CD4-positive, alpha-beta memory T cell (primary cell): ENCODE data around the gene COL4A2. TPM values are rescaled to one million over a fixed set of nuclear protein-coding genes. Genes with fewer than 3 reads are reported as not detected.

ENCODE experiments used
- CTCF ChIA-PET: fragments of 350-600 bp; sonication (Branson Sonifier 250); formaldehyde crosslinking; loops from one replicate; lab custom pipeline; 2021; ENCODE audit warnings: inconsistent platforms; ENCODE audit not compliant: partially characterized antibody; lab: Charles Lee
- POLR2A ChIA-PET: fragments of 350-600 bp; sonication (Branson Sonifier 250); formaldehyde crosslinking; loops from one replicate; lab custom pipeline; 2021; ENCODE audit not compliant: partially characterized antibody; lab: Charles Lee
- DNase-seq, 5 donors: peaks; one replicate each; pipeline versions ENCODE4 v3.0.0 to v3.0.0-alpha.2; 2020 to 2022; ENCODE audit warnings: mixed read lengths in 1 of 5
- H3K27ac ChIP-seq: one replicate; pipeline ENCODE4 v1.7.0; 2013; ENCODE audit warnings: low read depth, low read length
- H3K27me3 ChIP-seq: 2 replicates; pipeline ENCODE4 v1.7.0; 2013; ENCODE audit warnings: mild to moderate bottlenecking, low read length, moderate library complexity; ENCODE audit not compliant: insufficient read depth
- H3K36me3 ChIP-seq: 2 replicates; pipeline ENCODE4 v1.7.0; 2013; ENCODE audit warnings: mild to moderate bottlenecking, low read length, moderate library complexity; ENCODE audit not compliant: insufficient read depth
- H3K4me1 ChIP-seq: 2 replicates; pipeline ENCODE4 v1.7.0; 2013; ENCODE audit warnings: mild to moderate bottlenecking, low read length, moderate library complexity; ENCODE audit not compliant: insufficient read depth
- H3K4me3 ChIP-seq, 2 donors: one replicate each; pipeline ENCODE4 v1.7.0; 2013; ENCODE audit warnings: low read length in 2 of 2, mild to moderate bottlenecking in 1 of 2
- H3K9me3 ChIP-seq, 2 donors: one replicate each; pipeline ENCODE4 v1.7.0; 2013; ENCODE audit warnings: low read length in 2 of 2, control low read depth in 1 of 2; ENCODE audit not compliant: control insufficient read depth in 1 of 2
- H3K27ac Mint-ChIP-seq, 7 donors: one replicate each; pipeline ENCODE4 v1.8.0; 2020 to 2021; ENCODE audit warnings: mixed read lengths in 7 of 7, mild to moderate bottlenecking in 6 of 7, inconsistent platforms in 3 of 7, moderate library complexity in 3 of 7
- H3K27me3 Mint-ChIP-seq, 2 donors: one replicate each; pipeline ENCODE4 v1.8.0; 2020 to 2021; ENCODE audit warnings: mixed read lengths in 2 of 2
- H3K36me3 Mint-ChIP-seq, 2 donors: one replicate each; pipeline ENCODE4 v1.8.0; 2020 to 2021; ENCODE audit warnings: mixed read lengths in 2 of 2, inconsistent platforms in 1 of 2, mild to moderate bottlenecking in 1 of 2
- H3K4me1 Mint-ChIP-seq, 4 donors: one replicate each; pipeline ENCODE4 v1.8.0; 2020 to 2021; ENCODE audit warnings: mixed read lengths in 4 of 4, mild to moderate bottlenecking in 1 of 4
- H3K4me3 Mint-ChIP-seq, 8 donors: one replicate each; pipeline ENCODE4 v1.8.0; 2020 to 2021; ENCODE audit warnings: mixed read lengths in 8 of 8, mild to moderate bottlenecking in 7 of 8, moderate library complexity in 6 of 8, inconsistent platforms in 3 of 8
- H3K9me3 Mint-ChIP-seq, 8 donors: one replicate each; pipeline ENCODE4 v1.8.0; 2020 to 2021; ENCODE audit warnings: mixed read lengths in 8 of 8, mild to moderate bottlenecking in 5 of 8, inconsistent platforms in 3 of 8, moderate library complexity in 1 of 8
- intact Hi-C: fragments of 100-400 bp; cut with micrococcal nuclease; formaldehyde crosslinking; loops from one replicate; pipeline ENCODE4 v1.15.1; 2023
- polyA plus RNA-seq, 2 donors: library from polyadenylated mRNA; unstranded; fragments of 300-500 nt; fragmentation: Illumina TruSeq; gene quantifications; one replicate each; pipeline ENCODE4 v1.2.3, GENCODE V29; 2021
- total RNA-seq, 2 experiments: library from RNA; stranded (reverse); gene quantifications; one replicate each; pipeline ENCODE4 v1.2.3, GENCODE V29; 2021

Gene COL4A2
- total and polyA plus RNA-seq, 4 experiments from 2014 or later = not detected

GRCh38 chr13:110453797-110454196 lies 146.7 kb downstream of the COL4A2 start:
- H3K4me3 Mint-ChIP-seq = no peak overlapping the region
- H3K4me1 Mint-ChIP-seq = peaks cover 4 to 5% (median 5%) of the 10 kb centered on the region in 4 donors
- Histone ChIP-seq H3K27ac (no peak overlapping the region), H3K36me3 (no peaks in the 10 kb centered on the region), H3K4me3 (no peak overlapping the region), H3K4me1 (peaks cover 5% of the 10 kb centered on the region), H3K9me3 (no peaks in the 10 kb centered on the region), H3K27me3 (no peaks in the 10 kb centered on the region)
- no peak overlapping the region for H3K27ac Mint-ChIP-seq
- intact Hi-C loops = loop anchor here (10.0 kb wide), 1 partner anchor 161 kb away; the partner anchor contains the start of gene NAXD
- POLR2A ChIA-PET = no interaction called here
- CTCF ChIA-PET = interaction anchor here (1.0 kb wide), 1 partner anchor 364 kb away, joined by 3 read pairs; no protein-coding TSS in a partner anchor
- no peak for DNase-seq
- H3K9me3 Mint-ChIP-seq = no peaks in the 10 kb centered on the region
- no peaks in the 10 kb centered on the region for H3K36me3 Mint-ChIP-seq
- peaks cover 19% of the 10 kb centered on the region in 2 donors for H3K27me3 Mint-ChIP-seq

- no peak overlapping the region for H3K4me3 Mint-ChIP-seq
- Histone ChIP-seq H3K27ac (no peak overlapping the region), H3K4me3 (no peak overlapping the region), H3K27me3 (no peaks in the 10 kb centered on the region), H3K36me3 (no peaks in the 10 kb centered on the region), H3K4me1 (peaks cover 5% of the 10 kb centered on the region), H3K9me3 (no peaks in the 10 kb centered on the region)
- ChIA-PET CTCF (interaction anchor here (1.0 to 2.2 kb wide), 3 partner anchors 10 to 471 kb away, joined by 3 to 7 read pairs (median 3); no protein-coding TSS in a partner anchor), POLR2A (no interaction called here)
- H3K4me1 Mint-ChIP-seq = peaks cover 4 to 5% (median 5%) of the 10 kb centered on the region in 4 donors
- intact Hi-C loops = loop anchor here (10.0 kb wide), 1 partner anchor 160 kb away; the partner anchor contains the start of gene NAXD
- no peaks in the 10 kb centered on the region for H3K36me3 Mint-ChIP-seq
- DNase-seq = no peak
- no peaks in the 10 kb centered on the region for H3K9me3 Mint-ChIP-seq
- no peak overlapping the region for H3K27ac Mint-ChIP-seq
- H3K27me3 Mint-ChIP-seq = peaks cover 19% of the 10 kb centered on the region in 2 donors
These were observed 147.3 kb downstream of the COL4A2 start for GRCh38 chr13:110454227-110454859.

- no peak overlapping the region for H3K4me3 ChIP-seq
- CTCF ChIA-PET = interaction anchor here (1.0 to 2.2 kb wide), 12 partner anchors 10 to 470 kb away, joined by 3 to 10 read pairs (median 5); partner anchors contain the start of gene RAB20
- Mint-ChIP-seq H3K4me3 (no peak overlapping the region), H3K36me3 (no peaks in the 10 kb centered on the region), H3K4me1 (peaks cover 4 to 5% (median 5%) of the 10 kb centered on the region in 4 donors), H3K27me3 (peaks cover 15 to 17% of the 10 kb centered on the region in 2 donors), H3K27ac (no peak overlapping the region), H3K9me3 (no peaks in the 10 kb centered on the region)
- POLR2A ChIA-PET = no interaction called here
- no peak for DNase-seq
- intact Hi-C loops = loop anchor here (10.0 kb wide), 1 partner anchor 160 kb away; the partner anchor contains the start of gene NAXD
- H3K27ac ChIP-seq = no peak overlapping the region
- H3K9me3 ChIP-seq = no peaks in the 10 kb centered on the region
- no peaks in the 10 kb centered on the region for H3K36me3 ChIP-seq
- H3K27me3 ChIP-seq = no peaks in the 10 kb centered on the region
- peaks cover 5% of the 10 kb centered on the region for H3K4me1 ChIP-seq
These were observed 147.9 kb downstream of the COL4A2 start for GRCh38 chr13:110454956-110455355.

GRCh38 chr13:110455444-110455843 lies 148.4 kb downstream of the COL4A2 start:
- H3K9me3 Mint-ChIP-seq = no peaks in the 10 kb centered on the region
- H3K36me3 ChIP-seq = no peaks in the 10 kb centered on the region
- peaks cover 4 to 5% (median 5%) of the 10 kb centered on the region in 4 donors for H3K4me1 Mint-ChIP-seq
- H3K27me3 ChIP-seq = no peaks in the 10 kb centered on the region
- ChIA-PET CTCF (interaction anchor here (0.7 to 2.2 kb wide), 16 partner anchors 9 to 766 kb away, joined by 3 to 10 read pairs (median 4); partner anchors contain the start of gene RAB20), POLR2A (no interaction called here)
- no peak for DNase-seq
- H3K4me3 Mint-ChIP-seq = no peak overlapping the region
- H3K4me3 ChIP-seq = no peak overlapping the region
- no peaks in the 10 kb centered on the region for H3K9me3 ChIP-seq
- peaks cover 15 to 17% of the 10 kb centered on the region in 2 donors for H3K27me3 Mint-ChIP-seq
- no peaks in the 10 kb centered on the region for H3K36me3 Mint-ChIP-seq
- peaks cover 5% of the 10 kb centered on the region for H3K4me1 ChIP-seq
- intact Hi-C loops = loop anchor here (10.0 kb wide), 1 partner anchor 159 kb away; the partner anchor contains the start of gene NAXD
- no peak overlapping the region for H3K27ac ChIP-seq
- no peak overlapping the region for H3K27ac Mint-ChIP-seq

GRCh38 chr13:110455941-110456340 lies 148.9 kb downstream of the COL4A2 start:
- intact Hi-C loops = loop anchor here (10.0 kb wide), 1 partner anchor 159 kb away; the partner anchor contains the start of gene NAXD
- CTCF ChIA-PET = interaction anchor here (0.7 to 2.2 kb wide), 16 partner anchors 9 to 766 kb away, joined by 3 to 10 read pairs (median 4); partner anchors contain the start of gene RAB20
- no peaks in the 10 kb centered on the region for H3K9me3 Mint-ChIP-seq
- POLR2A ChIA-PET = no interaction called here
- Histone ChIP-seq H3K4me3 (no peak overlapping the region), H3K27me3 (no peaks in the 10 kb centered on the region), H3K9me3 (no peaks in the 10 kb centered on the region), H3K36me3 (no peaks in the 10 kb centered on the region), H3K4me1 (peaks cover 5% of the 10 kb centered on the region), H3K27ac (no peak overlapping the region)
- peaks cover 4 to 5% (median 5%) of the 10 kb centered on the region in 4 donors for H3K4me1 Mint-ChIP-seq
- no peak overlapping the region for H3K27ac Mint-ChIP-seq
- peaks cover 15 to 17% of the 10 kb centered on the region in 2 donors for H3K27me3 Mint-ChIP-seq
- DNase-seq = peak in 4 of 5 donors; percentile 31 to 48 (median 44)
- H3K36me3 Mint-ChIP-seq = no peaks in the 10 kb centered on the region
- H3K4me3 Mint-ChIP-seq = peak overlapping the region in 6 of 8 donors; percentile 22 to 78 (median 66)

- H3K27ac ChIP-seq = no peak overlapping the region
- peaks cover 5% of the 10 kb centered on the region for H3K4me1 ChIP-seq
- Mint-ChIP-seq H3K27ac (no peak overlapping the region), H3K4me1 (peaks cover 4 to 5% (median 5%) of the 10 kb centered on the region in 4 donors), H3K4me3 (no peak overlapping the region), H3K27me3 (peaks cover 14 to 15% of the 10 kb centered on the region in 2 donors), H3K36me3 (no peaks in the 10 kb centered on the region), H3K9me3 (no peaks in the 10 kb centered on the region)
- no peak overlapping the region for H3K4me3 ChIP-seq
- H3K9me3 ChIP-seq = no peaks in the 10 kb centered on the region
- H3K27me3 ChIP-seq = no peaks in the 10 kb centered on the region
- intact Hi-C loops = loop anchor here (10.0 kb wide), 1 partner anchor 158 kb away; the partner anchor contains the start of gene NAXD
- CTCF ChIA-PET = interaction anchor here (1.1 to 2.2 kb wide), 8 partner anchors 8 to 765 kb away, joined by 3 to 10 read pairs (median 5); no protein-coding TSS in a partner anchor
- H3K36me3 ChIP-seq = no peaks in the 10 kb centered on the region
- POLR2A ChIA-PET = no interaction called here
- DNase-seq = no peak
These were observed 149.5 kb downstream of the COL4A2 start for GRCh38 chr13:110456550-110456949.

- no peaks in the 10 kb centered on the region for H3K9me3 Mint-ChIP-seq
These were observed 150.3 kb downstream of the COL4A2 start for GRCh38 chr13:110457361-110457760.

More at GRCh38 chr13:110457361-110457760, 150.3 kb downstream of the COL4A2 start:
- H3K27me3 Mint-ChIP-seq = peaks cover 13 to 15% of the 10 kb centered on the region in 2 donors
- DNase-seq = no peak
- H3K4me1 ChIP-seq = peaks cover 5% of the 10 kb centered on the region
- intact Hi-C loops = loop anchor here (10.0 kb wide), 1 partner anchor 157 kb away; the partner anchor contains the start of gene NAXD
- H3K27ac ChIP-seq = no peak overlapping the region
- H3K9me3 ChIP-seq = no peaks in the 10 kb centered on the region
- H3K4me3 Mint-ChIP-seq = no peak overlapping the region
- H3K36me3 ChIP-seq = no peaks in the 10 kb centered on the region
- no peak overlapping the region for H3K4me3 ChIP-seq
- no peaks in the 10 kb centered on the region for H3K36me3 Mint-ChIP-seq
- no peak overlapping the region for H3K27ac Mint-ChIP-seq
- no peaks in the 10 kb centered on the region for H3K27me3 ChIP-seq
- CTCF ChIA-PET = no interaction called here
- POLR2A ChIA-PET = no interaction called here
- H3K4me1 Mint-ChIP-seq = peaks cover 4 to 5% (median 5%) of the 10 kb centered on the region in 4 donors
